A673 (cell line): ENCODE results near the gene BTF3.

Experiments used
- CTCF ChIP-seq: fragments of 300-800, 200-600 bp; sonication (generic); conservative IDR thresholded peaks from 2 replicates; pipeline ENCODE4 v1.5.1; 2017; ENCODE audit warnings: low read depth, mild to moderate bottlenecking, antibody characterized with exemption, low read length, moderate library complexity, mixed read lengths
- EZH2 ChIP-seq: fragments of 200-600 bp; sonication (generic); IDR thresholded peaks from 2 replicates; pipeline ENCODE4 v1.6.1; 2017; ENCODE audit warnings: borderline replicate concordance, low read depth, mild to moderate bottlenecking, mixed read lengths, antibody characterized with exemption, low read length; ENCODE audit not compliant: poor library complexity, severe bottlenecking

- TF ChIP-seq CTCF (no peak), EZH2 (no peak)
Measured at GRCh38 chr5:73491155-73491554, 7.1 kb upstream of the BTF3 start.
